GM21526 (cell line): ENCODE measurements around the gene NELFCD.
"Not testable (repeated sequence)": the region's sequence is repeated elsewhere in the genome, so short reads cannot be mapped to it uniquely, and the experiment has no call there.

Source experiments
- ATAC-seq: cut with Tn5 transposase; IDR thresholded peaks from one replicate; pipeline ENCODE4 v1.9.1; 2021; ENCODE audit warnings: moderate library complexity; ENCODE audit not compliant: unreplicated experiment, low FRiP score

The NELFCD gene

DNA sequence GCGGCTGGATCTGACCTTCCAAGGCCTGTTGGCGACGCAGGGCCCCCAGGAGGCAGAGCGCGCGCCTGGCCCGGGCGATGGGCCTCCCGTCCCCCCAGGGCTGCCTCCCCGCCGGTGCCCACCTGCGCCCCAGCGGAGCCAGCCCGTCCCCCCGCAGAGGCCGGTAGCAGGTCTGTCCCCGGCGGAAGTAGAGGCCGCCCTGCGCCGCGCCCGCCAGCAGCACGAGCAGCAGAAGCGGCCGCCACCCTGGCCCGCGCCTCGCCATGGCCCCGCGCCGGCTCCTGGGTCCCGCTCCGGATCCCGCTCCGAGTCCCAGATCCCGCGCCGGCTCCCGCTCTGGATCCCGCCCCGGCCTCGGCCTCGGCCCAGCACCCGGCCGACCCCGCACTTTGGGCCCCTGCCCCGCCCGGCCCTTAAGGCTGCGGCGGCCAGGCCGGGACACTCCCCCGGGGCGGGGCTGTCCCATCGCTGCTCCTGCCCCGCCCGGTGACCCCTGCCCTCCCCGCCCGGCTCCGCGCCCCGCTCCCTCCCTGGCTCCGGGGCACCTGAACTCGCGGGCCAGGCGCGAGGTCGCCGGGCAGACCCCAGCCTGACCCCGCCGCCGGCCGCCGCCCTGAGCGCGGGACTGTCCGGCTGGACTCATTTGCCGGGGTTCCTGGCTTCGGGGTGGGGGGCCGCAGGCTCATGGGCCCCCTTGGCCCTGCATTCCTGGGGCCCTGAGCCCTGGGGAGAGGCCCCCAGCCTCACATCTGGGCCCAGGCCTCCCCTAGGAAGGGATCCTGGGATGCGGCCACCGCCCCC, 26.0 kb downstream of the NELFCD start, which contains the start of gene CTSZ:
TSS of gene CTSZ (minus strand) at position 391 of the 801 bp plus-strand sequence. CDS start at position 265, 126 bp downstream.
- no peak for ATAC-seq

DNA sequence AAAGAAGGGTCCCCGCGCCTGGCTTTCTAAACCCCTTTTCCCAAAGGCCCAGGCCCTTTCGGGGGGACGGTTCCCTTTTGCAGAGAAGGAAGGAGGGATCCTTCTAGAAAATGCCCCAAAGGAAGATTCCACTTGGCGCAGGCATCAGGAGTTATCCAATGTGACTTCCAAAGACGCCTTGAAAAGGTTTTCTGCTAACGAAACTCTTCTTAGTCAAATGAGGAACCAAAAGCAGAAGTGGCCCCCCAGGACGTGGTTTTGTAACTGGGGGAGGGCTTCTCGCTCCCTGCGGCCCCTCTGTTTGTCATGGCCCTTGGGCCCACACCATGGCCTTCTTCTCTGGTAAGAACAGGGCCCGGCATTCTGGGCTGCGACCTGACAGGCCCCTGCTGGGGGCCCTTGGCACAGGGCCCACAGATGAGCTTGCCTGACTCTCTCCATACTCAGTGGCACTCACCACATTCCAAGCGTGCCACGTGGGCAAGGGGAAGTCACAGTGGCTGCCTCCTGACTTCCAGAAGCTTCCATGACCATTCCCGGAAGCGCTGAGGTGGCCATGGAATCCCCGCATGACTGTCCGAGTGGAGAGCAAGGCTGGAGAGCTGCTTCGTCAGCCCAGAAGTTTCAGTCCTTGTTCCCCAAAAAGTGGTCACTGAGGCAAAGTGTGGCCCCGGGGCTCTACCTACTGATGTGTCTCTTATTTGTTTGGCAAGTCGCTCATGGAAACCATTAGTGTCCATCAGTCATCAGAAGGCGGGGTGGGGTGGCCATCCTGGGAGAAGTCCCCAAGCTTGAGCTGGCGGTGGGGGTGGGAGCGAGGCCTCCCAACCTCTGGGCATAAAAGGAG, 26.8 kb downstream of the NELFCD start:
- ATAC-seq = peak; percentile 40

DNA sequence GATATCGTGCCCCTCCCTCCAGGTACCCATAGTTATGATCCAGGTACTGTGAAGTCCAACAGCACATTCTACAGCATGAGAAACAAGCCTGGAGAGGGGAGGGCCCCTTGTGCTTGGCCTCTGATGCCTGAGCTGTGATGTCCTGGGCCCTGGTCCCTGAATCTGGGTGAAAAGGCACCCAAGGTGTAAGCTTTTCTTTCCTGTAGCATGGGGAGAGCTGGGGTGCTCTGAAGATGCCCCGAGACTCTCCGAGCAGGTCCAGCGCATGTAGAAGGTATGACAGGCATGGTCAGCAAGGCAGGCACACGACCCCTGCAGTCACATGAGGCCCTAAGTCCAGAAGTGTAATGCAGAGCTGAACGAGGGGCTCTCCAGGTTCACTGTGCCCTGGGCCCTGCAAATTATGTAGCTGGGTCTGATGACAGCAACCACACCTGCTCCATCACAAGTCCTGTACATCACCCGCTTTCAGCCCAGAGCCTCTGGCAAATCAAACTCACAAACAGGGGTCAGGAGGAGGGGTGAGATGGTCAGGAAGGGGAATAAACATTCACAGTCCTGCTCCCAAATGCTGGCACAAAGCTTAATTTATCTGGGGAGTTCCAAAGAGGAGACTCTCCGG, 27.8 kb downstream of the NELFCD start:
- no peak for ATAC-seq

DNA sequence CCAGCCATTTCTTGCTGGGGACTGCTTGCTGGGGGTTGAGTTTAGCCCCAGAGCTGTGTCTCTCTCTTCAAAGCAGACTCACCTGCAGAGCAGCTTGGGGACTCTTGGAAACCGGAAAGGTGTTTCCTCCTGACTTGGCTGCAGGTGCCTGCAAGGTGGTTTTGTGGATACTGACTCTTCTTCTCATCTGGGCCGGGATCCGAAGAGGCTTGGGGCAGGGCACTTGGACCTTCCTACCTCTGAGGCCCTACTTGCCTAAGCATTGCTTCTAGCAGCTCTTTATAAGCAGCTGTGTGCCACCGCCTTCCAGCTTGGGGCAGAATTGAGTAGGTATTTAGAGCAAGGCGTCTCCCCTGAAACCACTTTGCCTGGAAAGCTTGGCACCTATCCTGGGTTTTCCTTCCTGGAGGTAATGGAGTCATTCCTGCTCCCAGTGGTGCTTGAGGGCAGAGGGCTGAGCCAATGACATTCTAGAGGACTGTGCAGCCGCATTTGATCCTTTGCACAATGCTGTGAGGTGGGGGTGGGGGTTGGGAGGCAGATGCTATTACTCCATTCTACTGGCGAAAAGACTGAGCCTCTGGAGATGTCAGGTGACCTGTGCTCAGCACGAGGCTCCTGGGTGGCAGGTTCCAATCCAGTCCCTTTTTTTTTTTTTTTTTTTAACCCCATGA, 29.4 kb downstream of the NELFCD start:
- no peak for ATAC-seq

DNA sequence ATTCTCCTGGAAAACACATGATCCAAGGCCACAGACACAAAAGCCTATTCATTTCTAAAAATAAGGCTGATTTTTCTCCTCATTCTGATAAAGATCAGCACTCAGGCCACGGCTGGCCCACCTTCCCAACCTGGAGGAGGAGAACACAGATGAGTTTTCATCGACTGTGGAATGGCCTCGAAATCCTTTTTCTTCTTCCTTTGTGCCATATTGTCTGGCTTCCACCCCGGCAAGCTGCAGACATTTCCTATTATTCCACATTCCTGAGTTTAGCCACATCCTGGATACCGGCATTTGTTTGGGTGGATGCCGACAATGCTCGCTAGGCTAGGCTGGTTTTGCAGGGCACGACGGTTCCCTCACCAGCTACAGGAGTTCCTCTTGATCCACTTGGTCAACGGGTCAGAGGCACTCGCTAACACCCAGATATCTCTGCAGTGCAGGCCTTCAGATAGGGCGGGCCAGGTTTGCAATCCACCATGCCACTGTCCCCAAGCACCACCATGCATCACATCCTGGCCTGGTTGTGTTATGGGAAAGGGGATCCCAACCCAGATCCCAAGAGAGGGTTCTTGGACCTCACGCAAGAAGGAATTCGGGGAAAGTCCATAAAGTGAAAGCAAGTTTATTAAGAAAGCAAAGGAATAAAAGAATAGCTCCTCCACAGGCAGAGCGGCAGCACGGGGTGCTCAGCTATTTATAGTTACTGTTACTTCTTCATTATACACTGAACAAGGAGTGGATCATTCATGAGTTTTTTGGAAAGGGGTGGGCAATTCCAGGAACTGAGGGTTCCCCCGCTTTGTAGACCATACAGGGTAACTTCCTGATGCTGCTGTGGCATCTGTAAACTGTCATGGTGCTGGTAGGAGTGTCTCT, 30.2 kb downstream of the NELFCD start:
- ATAC-seq = no peak

DNA sequence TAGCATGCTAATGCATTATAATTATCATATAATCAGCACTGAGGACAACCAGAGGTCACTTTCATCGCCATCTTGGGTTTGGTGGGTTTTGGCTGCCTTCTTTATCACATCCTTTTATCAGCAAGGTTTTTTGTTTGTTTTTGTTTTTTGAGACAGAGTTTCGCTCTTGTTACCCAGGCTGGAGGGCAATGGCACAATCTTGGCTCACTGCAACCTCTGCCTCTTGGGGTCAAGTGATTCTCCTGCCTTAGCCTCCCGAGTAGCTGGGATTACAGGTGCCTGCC, 30.8 kb downstream of the NELFCD start:
- ATAC-seq = not testable (repeated sequence)

DNA sequence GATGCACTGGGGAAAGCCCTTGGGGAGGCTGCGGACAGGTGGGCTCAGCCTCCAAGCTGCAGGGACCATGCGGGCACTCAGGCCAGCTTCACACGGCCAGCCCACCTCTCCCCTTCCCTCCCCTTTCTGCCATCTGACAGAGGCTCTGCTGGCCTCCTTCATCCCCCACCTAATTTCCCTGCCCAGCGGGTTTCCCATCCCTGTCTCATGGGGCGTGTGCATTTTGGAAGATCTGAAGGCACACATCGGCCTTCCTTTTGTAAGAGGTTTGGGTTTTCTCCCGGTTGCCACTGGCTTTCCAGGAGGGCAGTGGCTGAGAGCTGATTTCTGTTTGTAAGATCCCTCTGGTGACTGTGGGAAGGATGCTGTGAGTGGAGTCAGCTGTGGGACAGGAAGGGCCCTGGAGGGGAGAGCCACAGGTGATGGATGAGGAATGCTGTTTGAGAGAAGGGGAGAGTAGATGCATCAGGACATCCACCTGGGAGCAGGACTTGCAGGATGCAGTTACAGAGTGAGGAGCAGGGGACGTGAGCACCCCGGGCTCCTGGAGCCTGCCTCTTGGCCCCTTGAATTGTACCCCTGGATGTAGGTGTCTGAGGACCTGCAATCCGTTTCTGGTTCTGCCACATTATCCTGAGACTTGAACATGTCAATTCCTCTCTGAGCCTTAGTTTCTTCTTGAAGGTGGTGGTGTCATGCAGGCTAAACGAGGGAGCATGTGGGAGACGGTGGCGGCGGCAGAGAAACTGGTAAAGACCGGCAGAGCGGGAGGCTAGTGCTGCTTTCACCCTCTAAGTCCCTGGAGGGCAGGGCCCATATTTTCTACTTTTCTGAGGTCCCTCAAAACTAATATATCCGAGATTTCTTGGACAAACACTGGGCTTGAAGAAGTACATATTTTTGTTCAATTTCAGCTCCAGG, 32.2 kb downstream of the NELFCD start:
- no peak for ATAC-seq

DNA sequence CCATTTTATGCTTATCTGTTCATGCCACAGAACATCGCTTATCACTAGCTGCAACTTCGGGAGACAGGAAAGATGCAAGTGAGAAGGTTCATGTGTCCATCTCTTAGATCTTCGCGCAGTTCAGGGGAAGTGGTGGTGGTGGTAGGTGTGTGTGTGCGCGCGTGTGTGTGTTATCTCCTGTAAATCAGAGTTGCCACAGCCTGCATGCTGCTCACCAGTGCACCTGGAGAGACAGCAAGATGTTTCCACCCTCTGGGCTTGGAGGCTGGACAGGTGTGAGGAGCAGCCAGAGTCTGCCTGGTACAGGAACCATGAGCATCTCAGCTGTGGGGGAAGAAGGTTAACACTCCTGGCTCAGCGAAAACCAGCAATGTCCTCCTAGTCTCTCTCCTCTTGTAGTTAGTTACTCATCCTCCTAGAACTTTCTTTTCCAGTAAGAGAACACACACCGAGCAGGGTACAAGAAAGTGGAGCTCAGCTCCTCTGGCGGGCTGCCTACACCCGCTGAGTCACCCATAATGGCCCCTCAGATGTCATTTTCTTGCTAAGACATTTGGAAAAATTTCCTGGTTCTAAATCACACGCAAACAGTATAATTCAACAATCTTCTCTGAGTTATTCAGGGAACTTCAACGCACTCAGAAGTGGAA, 33.0 kb downstream of the NELFCD start:
- no peak for ATAC-seq

DNA sequence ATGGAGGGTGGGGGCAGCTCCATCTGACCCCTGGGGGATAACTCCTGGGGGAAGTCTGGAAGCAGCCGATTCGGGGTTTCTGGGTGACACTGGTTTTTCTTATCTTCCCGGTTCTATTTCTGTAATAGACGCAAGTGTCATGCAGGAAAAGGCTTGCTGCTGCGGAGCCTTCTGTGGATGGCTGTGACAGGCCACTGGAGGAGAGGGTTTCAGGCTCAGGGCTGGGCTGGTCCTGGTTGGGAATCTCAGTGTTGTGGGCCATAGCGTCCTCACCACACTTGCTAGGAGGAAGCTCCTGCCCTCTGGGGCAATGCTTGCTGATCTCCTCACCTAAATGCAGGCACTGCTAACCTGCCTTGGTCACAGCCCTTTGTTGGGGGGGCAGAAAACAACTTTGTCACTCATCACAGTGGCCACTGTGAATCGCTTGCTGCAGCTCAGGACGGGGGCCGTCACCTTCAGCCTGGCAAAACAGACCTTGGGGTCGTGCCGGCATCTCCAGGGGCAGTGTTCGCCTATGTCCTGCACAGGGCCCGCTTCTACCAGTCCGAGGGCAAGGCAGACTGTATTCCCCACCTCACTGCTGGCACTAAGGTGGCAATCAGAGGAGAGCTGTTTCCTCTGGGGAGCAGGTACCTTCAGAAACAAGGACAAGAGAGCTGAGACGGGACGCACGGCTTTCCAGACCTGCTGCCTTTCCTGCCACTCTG, 33.8 kb downstream of the NELFCD start:
- ATAC-seq = no peak

DNA sequence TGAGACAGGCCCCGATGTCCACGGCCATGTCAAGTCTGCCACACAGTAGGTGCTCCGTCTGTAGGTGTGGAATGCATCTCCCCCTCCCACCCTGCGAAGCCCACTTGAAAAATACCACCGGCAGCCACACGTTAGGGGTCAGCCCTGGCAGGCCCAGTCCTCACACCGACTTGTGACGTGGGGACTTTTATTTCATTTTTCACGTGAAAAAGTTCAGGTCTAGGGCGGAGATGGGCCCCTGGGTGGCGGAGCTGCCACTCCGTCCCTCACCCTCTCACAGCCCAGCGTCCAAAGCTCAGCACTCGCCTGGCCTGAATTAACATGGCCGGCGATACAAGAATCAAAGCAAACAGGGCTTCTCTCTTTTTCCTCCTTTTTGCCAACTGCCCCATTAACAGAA, 34.4 kb downstream of the NELFCD start:
- ATAC-seq = no peak

DNA sequence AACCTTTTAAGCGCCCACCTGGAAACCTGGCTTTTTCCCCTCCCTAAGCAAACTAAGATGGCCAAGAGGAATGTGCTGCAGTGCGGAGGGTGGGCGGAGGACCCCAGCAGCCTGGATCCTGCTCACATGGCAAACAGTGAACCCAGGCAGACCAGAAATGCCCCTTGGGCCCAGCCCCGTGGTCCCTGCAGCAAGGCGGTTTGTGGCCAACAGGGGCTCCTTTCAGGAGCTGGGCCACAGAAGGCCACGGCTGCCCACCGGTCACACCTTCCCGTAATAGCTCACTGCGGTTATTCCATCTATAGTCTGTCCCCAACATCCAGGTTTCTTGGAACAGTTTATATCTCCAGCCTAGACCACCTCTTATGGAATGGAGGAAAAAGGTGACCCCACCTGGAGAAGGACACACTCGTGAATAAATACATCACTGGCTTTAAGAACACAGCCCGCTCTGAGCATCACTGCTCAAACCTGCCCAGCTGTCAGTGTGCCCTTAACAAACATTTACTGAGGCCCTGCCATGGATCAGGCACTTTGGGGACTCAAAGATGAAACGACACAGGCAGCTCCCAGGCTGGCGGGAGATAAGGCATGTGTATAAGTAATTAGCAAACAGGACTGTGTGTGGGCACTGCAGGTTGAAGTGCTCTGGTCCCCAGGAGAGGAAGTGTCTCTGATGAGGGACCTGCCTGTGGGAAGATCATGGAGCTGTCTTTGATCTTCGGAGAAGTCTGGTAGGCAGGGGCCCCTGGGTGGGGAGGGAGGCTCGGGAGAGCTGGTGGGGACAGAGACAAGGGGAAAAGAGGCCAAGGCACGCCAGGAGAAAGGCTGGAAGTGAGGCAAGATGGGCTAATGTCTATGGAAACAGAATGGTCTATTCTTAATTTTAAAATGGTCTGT, 35.0 kb downstream of the NELFCD start:
- ATAC-seq = no peak

DNA sequence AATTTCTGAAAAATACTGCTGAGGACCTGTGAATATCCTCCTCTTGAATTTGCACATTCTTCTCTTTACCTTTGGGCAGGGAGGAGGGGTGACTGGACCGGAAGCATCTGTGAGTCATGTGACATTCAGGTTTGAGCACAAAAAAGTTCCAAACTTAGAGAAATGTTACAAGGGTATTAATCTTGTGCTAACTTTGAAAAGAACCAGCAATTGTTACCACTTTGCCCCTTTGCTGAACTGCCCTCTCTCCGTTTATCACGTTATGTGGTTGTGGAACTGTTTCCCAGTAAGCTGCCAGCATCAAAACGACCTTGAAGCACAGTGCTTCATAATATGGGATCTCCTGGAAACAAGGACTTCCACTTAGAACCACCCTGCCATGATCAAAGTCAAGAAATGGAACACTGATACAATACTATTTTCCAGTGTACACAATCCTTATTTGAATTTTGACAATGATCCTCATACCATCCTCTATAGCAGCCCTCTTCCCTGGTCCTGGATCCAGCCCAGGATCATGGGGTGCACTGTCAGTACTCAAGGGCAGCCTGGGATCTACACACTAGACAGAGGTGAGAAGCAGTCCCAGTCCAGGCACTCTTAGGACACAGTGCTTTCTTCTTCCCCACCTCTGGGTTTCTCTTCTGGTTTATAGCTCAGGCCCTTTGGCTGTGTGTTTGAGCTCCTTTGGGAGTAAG, 35.9 kb downstream of the NELFCD start:
- ATAC-seq = no peak

DNA sequence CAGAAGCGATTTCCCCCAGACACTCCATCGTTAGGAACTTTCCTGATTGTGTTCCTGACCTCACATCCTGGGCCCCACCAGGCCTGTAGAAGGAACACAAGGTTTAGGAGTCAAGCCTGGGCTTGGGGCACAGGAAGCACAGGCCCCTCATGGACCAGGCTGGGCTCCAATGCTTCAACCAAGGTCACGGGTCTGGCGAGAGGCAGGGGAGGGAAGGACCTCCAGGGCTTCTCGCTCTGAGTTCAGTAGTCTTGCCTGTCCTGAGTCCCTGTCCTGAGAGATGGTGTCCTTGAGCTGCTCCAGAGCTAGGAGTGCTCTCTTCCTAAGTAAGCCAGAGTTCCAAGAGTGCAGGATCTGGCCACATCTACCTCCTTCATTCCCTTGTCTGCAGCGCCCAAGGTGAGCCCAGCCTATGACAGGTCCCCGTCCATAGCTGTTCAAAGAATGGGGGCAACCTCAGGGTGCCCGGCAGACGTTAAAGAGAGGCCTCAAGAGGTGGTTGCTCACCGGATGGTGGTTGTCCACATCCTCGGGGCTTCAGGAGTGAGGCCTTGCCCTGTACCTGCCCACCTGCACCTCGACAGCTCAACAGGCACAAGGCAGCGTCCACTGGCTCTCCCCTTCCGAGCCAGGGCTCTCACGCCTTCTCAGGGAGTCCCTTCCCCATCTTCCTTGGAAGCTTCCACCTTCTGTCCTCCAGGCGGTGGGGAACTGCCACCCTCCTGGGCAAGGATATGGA, 36.6 kb downstream of the NELFCD start:
- no peak for ATAC-seq

DNA sequence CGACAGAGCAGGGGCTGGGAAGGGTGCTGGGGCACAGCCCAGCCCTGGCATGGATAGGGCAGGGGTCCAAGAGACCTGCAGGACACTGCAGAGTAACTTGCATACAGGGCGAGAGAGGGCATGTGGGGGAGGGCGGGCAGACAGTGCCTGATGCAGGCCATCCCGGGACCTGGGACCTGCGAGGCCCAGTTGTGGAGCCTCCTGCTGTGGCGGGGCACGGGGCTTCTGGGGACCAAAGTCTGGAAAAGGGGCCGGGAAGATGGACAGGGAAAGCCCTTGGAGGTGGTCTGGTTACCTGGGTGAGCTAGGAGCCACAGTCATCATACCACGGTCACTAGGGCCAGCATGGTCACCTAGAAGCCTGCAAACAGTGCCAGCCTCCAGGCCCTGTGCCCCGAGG, 37.8 kb downstream of the NELFCD start:
- no peak for ATAC-seq

DNA sequence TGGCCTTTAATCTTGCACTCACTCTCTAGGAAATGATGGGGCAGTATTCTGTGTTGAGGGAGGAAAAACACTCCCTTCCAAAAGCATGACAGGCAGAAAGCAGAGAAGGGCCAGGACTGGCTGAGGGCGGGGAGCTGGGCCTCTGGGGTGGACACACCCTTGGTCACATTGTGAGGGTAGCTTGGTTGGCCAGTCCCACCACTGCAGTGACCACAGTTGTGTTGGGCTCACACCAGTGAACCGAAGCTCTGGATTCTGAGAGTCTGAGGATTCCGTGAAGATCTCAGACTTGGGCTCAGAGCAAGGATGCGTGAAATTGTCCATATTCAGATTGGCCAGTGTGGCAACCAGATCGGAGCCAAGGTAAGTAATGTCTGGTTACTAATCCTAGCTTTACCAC, 38.2 kb downstream of the NELFCD start, which contains the start of gene TUBB1:
TSS of gene TUBB1 (plus strand) at position 213 of the 400 bp plus-strand sequence. CDS start at position 307, 94 bp downstream.
- ATAC-seq = no peak
